Activated CD4-positive, alpha-beta T cell treated with anti-CD3 and anti-CD28 coated beads, Interleukin-2, amount 10 ng/mL, durations not matched to agents 7 days and 5 days (primary cell): Measurements from ENCODE around the gene TBC1D14. TPM values are rescaled to one million over a fixed set of nuclear protein-coding genes. Genes with fewer than 3 reads are reported as not detected.

ENCODE experiments used
- CTCF ChIA-PET: fragments of 350-600 bp; sonication (Branson Sonifier 250); formaldehyde crosslinking; loops from one replicate; lab custom pipeline; 2021; ENCODE audit warnings: antibody characterized with exemption; lab: Charles Lee
- POLR2A ChIA-PET: fragments of 350-600 bp; sonication (Branson Sonifier 250); formaldehyde crosslinking; loops from one replicate; lab custom pipeline; 2021; ENCODE audit warnings: antibody characterized with exemption; lab: Charles Lee
- DNase-seq: peaks from one replicate; pipeline ENCODE4 v3.0.0-alpha.2; 2020
- H3K27ac Mint-ChIP-seq: one replicate; pipeline ENCODE4 v1.8.0; 2021; ENCODE audit warnings: mild to moderate bottlenecking, moderate library complexity, mixed read lengths
- H3K27me3 Mint-ChIP-seq: one replicate; pipeline ENCODE4 v1.8.0; 2021; ENCODE audit warnings: mixed read lengths
- H3K36me3 Mint-ChIP-seq: one replicate; pipeline ENCODE4 v1.8.0; 2021; ENCODE audit warnings: low read depth, mixed read lengths
- H3K4me1 Mint-ChIP-seq: one replicate; pipeline ENCODE4 v1.8.0; 2021; ENCODE audit warnings: mixed read lengths
- H3K4me3 Mint-ChIP-seq: one replicate; pipeline ENCODE4 v1.8.0; 2021; ENCODE audit warnings: mild to moderate bottlenecking, moderate library complexity, mixed read lengths
- H3K9me3 Mint-ChIP-seq: one replicate; pipeline ENCODE4 v1.8.0; 2021; ENCODE audit warnings: mixed read lengths
- total RNA-seq, 2 experiments: library from RNA; stranded (reverse); gene quantifications; one replicate each; pipeline ENCODE4 v1.2.3, GENCODE V29; 2021

Gene TBC1D14
- total RNA-seq, 2 experiments from 2014 or later, result 50.1 to 50.2 TPM

DNA sequence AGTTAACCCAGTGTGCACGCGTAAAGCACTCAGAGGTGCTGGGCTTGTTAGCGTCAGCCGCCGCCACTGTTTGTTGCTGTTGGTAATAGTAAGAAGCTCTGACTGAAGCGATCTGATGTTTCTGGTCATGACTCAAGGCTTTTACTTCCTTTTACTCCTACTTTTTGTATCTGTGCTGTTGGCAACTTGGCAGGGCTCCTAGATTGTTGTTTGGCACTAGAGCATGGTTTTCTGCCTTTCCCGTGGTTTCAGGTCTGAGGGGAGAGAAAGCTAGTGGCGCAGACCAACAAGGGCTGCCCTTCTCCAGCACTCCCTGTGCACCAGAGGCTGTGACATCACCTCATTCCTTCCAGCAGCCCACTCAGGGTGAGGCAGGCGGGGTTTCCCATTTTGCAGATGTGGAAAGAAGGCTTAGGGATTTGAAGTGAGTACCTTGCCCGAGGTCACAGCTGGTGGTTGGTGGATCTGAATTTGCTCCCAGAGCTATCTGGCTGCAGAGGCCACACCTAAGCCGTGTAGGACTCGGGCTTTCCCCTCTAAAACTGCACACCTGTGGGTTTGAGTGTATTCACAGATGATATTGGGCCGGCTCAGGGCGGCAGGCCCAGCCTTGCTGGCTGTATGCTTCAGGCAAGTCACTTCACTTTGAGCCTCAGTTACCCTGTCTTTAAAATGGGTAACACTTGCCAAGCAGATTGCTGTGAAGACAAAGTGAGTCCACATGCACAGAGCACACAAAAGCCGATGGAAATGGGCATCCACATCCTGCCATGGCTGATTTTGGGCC lies 82.3 kb downstream of the TBC1D14 start:
- CTCF ChIA-PET, result interaction anchor here (1.3 kb wide), 1 partner anchor 9 kb away, joined by 3 read pairs; no protein-coding TSS in a partner anchor
- peaks cover 42% of the 10 kb centered on the region for H3K36me3 Mint-ChIP-seq
- no peaks in the 10 kb centered on the region for H3K9me3 Mint-ChIP-seq
- POLR2A ChIA-PET, result no interaction called here
- no peak overlapping the region for H3K4me3 Mint-ChIP-seq
- no peaks in the 10 kb centered on the region for H3K27me3 Mint-ChIP-seq
- H3K27ac Mint-ChIP-seq, result peak overlapping the region; percentile 83
- no peak for DNase-seq
- H3K4me1 Mint-ChIP-seq, result peaks cover 64% of the 10 kb centered on the region

GRCh38 chr4:6992728-6993677 lies 83.4 kb downstream of the TBC1D14 start:
- ChIA-PET POLR2A (no interaction called here), CTCF (interaction anchor here (0.9 to 1.3 kb wide), 2 partner anchors 8 to 50 kb away, joined by 3 read pairs; partner anchors contain the start of gene TADA2B)
- Mint-ChIP-seq H3K27ac (peak overlapping the region; percentile 83), H3K27me3 (no peaks in the 10 kb centered on the region), H3K36me3 (peaks cover 46% of the 10 kb centered on the region), H3K4me1 (peaks cover 63% of the 10 kb centered on the region), H3K4me3 (no peak overlapping the region), H3K9me3 (no peaks in the 10 kb centered on the region)
- no peak for DNase-seq

- Mint-ChIP-seq H3K36me3 (peaks cover 62% of the 10 kb centered on the region), H3K27me3 (no peaks in the 10 kb centered on the region)
- CTCF ChIA-PET, result interaction anchor here (0.6 to 1.6 kb wide), 4 partner anchors 16 to 332 kb away, joined by 4 to 5 read pairs (median 4); no protein-coding TSS in a partner anchor
These were observed 86.9 kb downstream of the TBC1D14 start for GRCh38 chr4:6996481-6996880.

GRCh38 chr4:6999172-7000086 lies 89.8 kb downstream of the TBC1D14 start:
- Mint-ChIP-seq H3K36me3 (peaks cover 69% of the 10 kb centered on the region), H3K27me3 (no peaks in the 10 kb centered on the region), H3K27ac (peak overlapping the region; percentile 95), H3K9me3 (no peaks in the 10 kb centered on the region), H3K4me3 (peak overlapping the region; percentile 33), H3K4me1 (peaks cover 38% of the 10 kb centered on the region)
- CTCF ChIA-PET, result interaction anchor here (0.6 to 1.7 kb wide), 10 partner anchors 9 to 325 kb away, joined by 3 to 9 read pairs (median 4); partner anchors contain the start of genes GRPEL1 and TADA2B
- DNase-seq, result peak; percentile 53
- POLR2A ChIA-PET, result interaction anchor here (0.6 to 0.7 kb wide), 2 partner anchors 53 to 68 kb away, joined by 3 read pairs; partner anchors contain the start of gene GRPEL1

More at GRCh38 chr4:6996481-6996880, 86.9 kb downstream of the TBC1D14 start:
- Mint-ChIP-seq H3K4me1 (peaks cover 57% of the 10 kb centered on the region), H3K27ac (peak overlapping the region; percentile 57), H3K9me3 (no peaks in the 10 kb centered on the region), H3K4me3 (no peak overlapping the region)
- POLR2A ChIA-PET, result no interaction called here
- DNase-seq, result no peak

DNA sequence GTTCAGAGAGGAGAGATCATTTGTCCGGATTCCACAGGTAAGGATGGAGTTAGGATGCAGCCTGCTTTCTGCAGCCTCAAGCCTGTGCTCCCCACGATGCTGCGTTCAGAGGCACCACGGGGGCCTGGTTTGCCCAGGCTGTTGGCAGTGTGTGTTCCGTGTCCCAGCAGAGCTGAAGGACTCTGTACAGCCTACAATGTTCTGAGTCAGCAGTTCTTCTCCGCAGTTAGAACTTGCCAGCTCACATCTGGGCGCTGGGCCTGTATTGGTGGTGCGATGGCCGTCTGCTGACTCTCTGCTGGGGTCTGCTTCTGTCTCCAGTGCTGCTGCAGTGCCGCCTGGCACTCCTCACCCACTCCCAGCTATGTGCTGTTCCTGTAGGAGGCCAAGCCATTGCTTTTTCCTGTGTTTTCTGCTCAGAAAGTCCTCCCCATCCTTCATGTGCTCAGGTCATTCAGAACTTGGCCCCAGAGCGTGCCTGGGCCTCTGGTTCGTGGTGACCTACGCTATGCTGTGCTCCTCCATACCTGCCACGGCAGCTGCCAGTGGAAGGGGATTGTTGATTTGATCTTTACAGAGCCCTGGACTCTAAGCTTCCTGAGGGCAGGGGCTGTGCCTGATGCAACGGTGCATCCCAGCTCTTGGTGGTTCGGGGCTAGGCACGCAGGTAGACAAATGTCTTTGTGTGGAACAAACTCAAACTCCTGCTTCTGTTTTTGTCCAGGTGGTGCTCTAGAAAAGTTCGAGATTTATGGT lies 91.0 kb downstream of the TBC1D14 start:
- Mint-ChIP-seq H3K27ac (peak overlapping the region; percentile 95), H3K4me1 (peaks cover 33% of the 10 kb centered on the region), H3K36me3 (peaks cover 65% of the 10 kb centered on the region), H3K9me3 (no peaks in the 10 kb centered on the region), H3K27me3 (no peaks in the 10 kb centered on the region), H3K4me3 (no peak overlapping the region)
- POLR2A ChIA-PET, result no interaction called here
- DNase-seq, result no peak
- CTCF ChIA-PET, result interaction anchor here (1.1 to 1.7 kb wide), 4 partner anchors 9 to 30 kb away, joined by 3 to 6 read pairs (median 3); no protein-coding TSS in a partner anchor

DNA sequence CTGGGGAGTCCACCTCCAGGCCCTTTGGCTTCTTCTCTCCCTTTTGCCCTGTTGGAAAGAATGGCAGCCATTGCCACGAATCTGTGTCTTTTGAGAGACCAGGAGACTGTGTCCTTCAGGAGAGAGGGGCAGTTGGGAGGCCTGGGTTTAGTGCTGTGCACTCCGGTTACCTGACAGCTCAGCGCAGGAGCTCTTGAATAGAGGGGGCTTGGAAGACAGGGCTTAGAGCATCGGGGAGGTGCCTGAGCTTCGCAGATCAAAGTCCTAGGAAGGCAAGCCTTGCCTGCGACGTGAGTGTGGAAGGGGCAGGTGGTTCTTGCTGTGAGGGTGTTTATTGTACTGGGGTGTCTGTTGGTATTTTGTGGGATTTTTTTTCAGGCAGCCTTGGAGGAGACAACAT lies 91.6 kb downstream of the TBC1D14 start:
- no peak overlapping the region for H3K4me3 Mint-ChIP-seq
- H3K27ac Mint-ChIP-seq, result peak overlapping the region; percentile 60
- H3K4me1 Mint-ChIP-seq, result peaks cover 33% of the 10 kb centered on the region
- H3K9me3 Mint-ChIP-seq, result no peaks in the 10 kb centered on the region
- ChIA-PET POLR2A (no interaction called here), CTCF (interaction anchor here (1.1 to 1.2 kb wide), 3 partner anchors 9 to 29 kb away, joined by 3 read pairs; no protein-coding TSS in a partner anchor)
- no peaks in the 10 kb centered on the region for H3K27me3 Mint-ChIP-seq
- peaks cover 64% of the 10 kb centered on the region for H3K36me3 Mint-ChIP-seq
- DNase-seq, result no peak

DNA sequence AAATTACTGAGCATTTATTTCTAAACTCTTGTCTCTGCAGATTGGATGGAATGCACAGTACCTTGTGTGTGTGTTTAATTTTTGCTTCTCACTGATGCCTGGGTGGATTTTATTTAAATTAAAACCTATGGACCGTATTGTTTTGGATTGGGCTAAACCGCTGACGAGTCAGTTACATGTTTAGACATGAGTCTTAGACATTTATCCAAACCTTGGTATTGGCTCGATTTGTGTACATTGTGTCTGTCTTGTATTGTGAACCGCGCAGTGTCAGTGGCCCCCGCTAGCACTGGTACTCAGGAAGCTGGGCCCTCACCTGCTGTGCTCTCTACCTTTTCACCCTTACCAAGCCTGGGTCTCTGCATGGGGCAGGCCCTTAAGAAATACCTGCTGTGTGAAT lies 92.7 kb downstream of the TBC1D14 start:
- Mint-ChIP-seq H3K4me3 (no peak overlapping the region), H3K36me3 (peaks cover 65% of the 10 kb centered on the region)

GRCh38 chr4:7003176-7003878 lies 93.7 kb downstream of the TBC1D14 start:
- Mint-ChIP-seq H3K4me3 (no peak overlapping the region), H3K4me1 (peaks cover 31% of the 10 kb centered on the region), H3K9me3 (no peaks in the 10 kb centered on the region), H3K36me3 (peaks cover 65% of the 10 kb centered on the region), H3K27ac (no peak overlapping the region), H3K27me3 (no peaks in the 10 kb centered on the region)
- ChIA-PET POLR2A (no interaction called here), CTCF (interaction anchor here (0.7 kb wide), 1 partner anchor 1476 kb away, joined by 3 read pairs; no protein-coding TSS in a partner anchor)
- DNase-seq, result no peak

More for the DNA sequence above, 92.7 kb downstream of the TBC1D14 start:
- H3K4me1 Mint-ChIP-seq, result peaks cover 33% of the 10 kb centered on the region
- POLR2A ChIA-PET, result no interaction called here
- no peaks in the 10 kb centered on the region for H3K27me3 Mint-ChIP-seq
- no peaks in the 10 kb centered on the region for H3K9me3 Mint-ChIP-seq
- no peak for DNase-seq
- peak overlapping the region; percentile 60 for H3K27ac Mint-ChIP-seq
- CTCF ChIA-PET, result no interaction called here

DNA sequence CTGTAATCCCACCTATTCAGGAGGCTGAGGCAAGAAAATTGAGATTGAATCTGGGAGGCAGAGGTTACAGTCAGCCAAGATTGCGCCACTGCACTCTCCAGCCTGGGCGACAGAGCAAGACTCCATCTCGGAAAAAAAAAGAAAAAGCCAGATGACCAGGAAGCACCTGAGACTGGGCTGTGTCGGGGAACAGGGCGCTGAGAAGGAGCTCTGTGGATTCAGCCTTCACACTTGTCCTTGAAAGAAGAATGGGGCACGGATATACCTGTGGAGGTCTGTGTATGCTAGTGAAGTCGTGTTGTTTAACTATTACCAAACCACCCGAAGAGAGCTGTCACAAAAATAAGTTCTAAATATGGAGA lies 94.2 kb downstream of the TBC1D14 start:
- H3K9me3 Mint-ChIP-seq, result no peaks in the 10 kb centered on the region
- H3K27ac Mint-ChIP-seq, result peak overlapping the region; percentile 52
- POLR2A ChIA-PET, result no interaction called here
- H3K27me3 Mint-ChIP-seq, result no peaks in the 10 kb centered on the region
- H3K4me3 Mint-ChIP-seq, result no peak overlapping the region
- peaks cover 26% of the 10 kb centered on the region for H3K4me1 Mint-ChIP-seq
- peaks cover 64% of the 10 kb centered on the region for H3K36me3 Mint-ChIP-seq
- CTCF ChIA-PET, result interaction anchor here (0.7 kb wide), 1 partner anchor 1476 kb away, joined by 3 read pairs; no protein-coding TSS in a partner anchor
- no peak for DNase-seq

- Mint-ChIP-seq H3K9me3 (no peaks in the 10 kb centered on the region), H3K27ac (no peak overlapping the region), H3K36me3 (peaks cover 64% of the 10 kb centered on the region), H3K4me1 (peaks cover 21% of the 10 kb centered on the region), H3K27me3 (no peaks in the 10 kb centered on the region), H3K4me3 (no peak overlapping the region)
- CTCF ChIA-PET, result interaction anchor here (0.7 to 1.5 kb wide), 2 partner anchors 11 to 1475 kb away, joined by 3 to 4 read pairs; no protein-coding TSS in a partner anchor
- POLR2A ChIA-PET, result no interaction called here
- DNase-seq, result no peak
These were observed 94.7 kb downstream of the TBC1D14 start for GRCh38 chr4:7004331-7004730.
